ENCODE measurements around the gene ZSWIM1. TPM values are rescaled to one million over a fixed set of nuclear protein-coding genes. Genes with fewer than 3 reads are reported as not detected.

Gene ZSWIM1
- total and polyA plus RNA-seq, 2 of the 13 experiments (the other 11 are each of a cell fraction or from before 2014, with no cell fraction given): 9.5 to 11.7 TPM

- TF ChIP-seq CEBPZ (IDR thresholded peaks at IDR 0.05; ENCODE audit: low read length): no peak
- TF ChIP-seq ZNF749 (CRISPR knock-in tag; IDR thresholded peaks at IDR 0.05; ENCODE audit: borderline replicate concordance): no peak
- no peak for TF ChIP-seq ZSCAN12 (CRISPR knock-in tag; IDR thresholded peaks at IDR 0.05)
- no peak for TF ChIP-seq THYN1 (CRISPR knock-in tag; IDR thresholded peaks at IDR 0.05; ENCODE audit: borderline replicate concordance, low read depth)
- no peak for TF ChIP-seq ZNF432 (CRISPR knock-in tag; IDR thresholded peaks at IDR 0.05; ENCODE audit: borderline replicate concordance)
- TF ChIP-seq, protein P1, sequence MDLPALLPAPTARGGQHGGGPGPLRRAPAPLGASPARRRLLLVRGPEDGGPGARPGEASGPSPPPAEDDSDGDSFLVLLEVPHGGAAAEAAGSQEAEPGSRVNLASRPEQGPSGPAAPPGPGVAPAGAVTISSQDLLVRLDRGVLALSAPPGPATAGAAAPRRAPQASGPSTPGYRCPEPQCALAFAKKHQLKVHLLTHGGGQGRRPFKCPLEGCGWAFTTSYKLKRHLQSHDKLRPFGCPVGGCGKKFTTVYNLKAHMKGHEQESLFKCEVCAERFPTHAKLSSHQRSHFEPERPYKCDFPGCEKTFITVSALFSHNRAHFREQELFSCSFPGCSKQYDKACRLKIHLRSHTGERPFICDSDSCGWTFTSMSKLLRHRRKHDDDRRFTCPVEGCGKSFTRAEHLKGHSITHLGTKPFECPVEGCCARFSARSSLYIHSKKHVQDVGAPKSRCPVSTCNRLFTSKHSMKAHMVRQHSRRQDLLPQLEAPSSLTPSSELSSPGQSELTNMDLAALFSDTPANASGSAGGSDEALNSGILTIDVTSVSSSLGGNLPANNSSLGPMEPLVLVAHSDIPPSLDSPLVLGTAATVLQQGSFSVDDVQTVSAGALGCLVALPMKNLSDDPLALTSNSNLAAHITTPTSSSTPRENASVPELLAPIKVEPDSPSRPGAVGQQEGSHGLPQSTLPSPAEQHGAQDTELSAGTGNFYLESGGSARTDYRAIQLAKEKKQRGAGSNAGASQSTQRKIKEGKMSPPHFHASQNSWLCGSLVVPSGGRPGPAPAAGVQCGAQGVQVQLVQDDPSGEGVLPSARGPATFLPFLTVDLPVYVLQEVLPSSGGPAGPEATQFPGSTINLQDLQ (CRISPR knock-in tag; IDR thresholded peaks at IDR 0.05): no peak
- no peak for TF ChIP-seq SP1 (IDR thresholded peaks at IDR 0.05)
- TF ChIP-seq SP1 (CRISPR knock-in tag; IDR thresholded peaks at IDR 0.05): 0 out of 2 replicates have a peak, but pooled peaks have one; percentile 16
- no peak for TF ChIP-seq CENPX (CRISPR knock-in tag; IDR thresholded peaks at IDR 0.05)
- no peak for TF ChIP-seq TFE3 (CRISPR knock-in tag; IDR thresholded peaks at IDR 0.05)
- TF ChIP-seq ZNF891 (CRISPR knock-in tag; IDR thresholded peaks at IDR 0.05): no peak
- no peak for TF ChIP-seq U2AF2 (IDR thresholded peaks at IDR 0.05; ENCODE audit: low read depth, low read length)
- no peak for TF ChIP-seq XBP1 (CRISPR knock-in tag; IDR thresholded peaks at IDR 0.05)
- no peak for TF ChIP-seq KDM1A (CRISPR knock-in tag; IDR thresholded peaks at IDR 0.05)
- 0 out of 2 replicates have a peak, but pooled peaks have one; percentile 14 for TF ChIP-seq ETV5 (CRISPR knock-in tag; IDR thresholded peaks at IDR 0.05; ENCODE audit: borderline replicate concordance)
- TF ChIP-seq, protein P2, sequence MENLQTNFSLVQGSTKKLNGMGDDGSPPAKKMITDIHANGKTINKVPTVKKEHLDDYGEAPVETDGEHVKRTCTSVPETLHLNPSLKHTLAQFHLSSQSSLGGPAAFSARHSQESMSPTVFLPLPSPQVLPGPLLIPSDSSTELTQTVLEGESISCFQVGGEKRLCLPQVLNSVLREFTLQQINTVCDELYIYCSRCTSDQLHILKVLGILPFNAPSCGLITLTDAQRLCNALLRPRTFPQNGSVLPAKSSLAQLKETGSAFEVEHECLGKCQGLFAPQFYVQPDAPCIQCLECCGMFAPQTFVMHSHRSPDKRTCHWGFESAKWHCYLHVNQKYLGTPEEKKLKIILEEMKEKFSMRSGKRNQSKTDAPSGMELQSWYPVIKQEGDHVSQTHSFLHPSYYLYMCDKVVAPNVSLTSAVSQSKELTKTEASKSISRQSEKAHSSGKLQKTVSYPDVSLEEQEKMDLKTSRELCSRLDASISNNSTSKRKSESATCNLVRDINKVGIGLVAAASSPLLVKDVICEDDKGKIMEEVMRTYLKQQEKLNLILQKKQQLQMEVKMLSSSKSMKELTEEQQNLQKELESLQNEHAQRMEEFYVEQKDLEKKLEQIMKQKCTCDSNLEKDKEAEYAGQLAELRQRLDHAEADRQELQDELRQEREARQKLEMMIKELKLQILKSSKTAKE (CRISPR knock-in tag; IDR thresholded peaks at IDR 0.05; ENCODE audit: borderline replicate concordance): no peak
- TF ChIP-seq ZNF773 (CRISPR knock-in tag; IDR thresholded peaks at IDR 0.05; ENCODE audit: borderline replicate concordance): no peak
- TF ChIP-seq ASH2L (IDR thresholded peaks at IDR 0.05; ENCODE audit: insufficient read length, low read depth, low read length): no peak
- TF ChIP-seq STAG1 (CRISPR knock-in tag; IDR thresholded peaks at IDR 0.05): peak; percentile 70
- TF ChIP-seq ZNF83 (CRISPR knock-in tag; IDR thresholded peaks at IDR 0.05; ENCODE audit: borderline replicate concordance): peak; percentile 65; the same call in 1 of the 2 replicates
Observed at GRCh38 chr20:45892049-45892825, 11.2 kb downstream of the ZSWIM1 start (continued).
